GM12878 (cell line): ENCODE measurements around the gene CHTOP. TPM values are rescaled to one million over a fixed set of nuclear protein-coding genes. Genes with fewer than 3 reads are reported as not detected.

ENCODE experiments used
- ATAC-seq: fragments of 200-7000 bp; cut with Tn5 transposase; 3 replicates; pipeline ENCODE4 v1.9.1; 2020; ENCODE audit warnings: mild to moderate bottlenecking, moderate library complexity
- BruUV-seq: library from RNA; stranded (reverse); fragments of 400-500 nt; replicated peaks from 2 replicates; lab custom pipeline; 2021; lab: Mats Ljungman, UMichigan
- CTCF ChIA-PET: fragments of 300-600 bp; sonication (Branson Sonifier 250); formaldehyde crosslinking; extraction: SDS; loops from one replicate; lab custom pipeline; 2021; ENCODE audit warnings: inconsistent platforms; lab: Yijun Ruan, JAX
- POLR2A ChIA-PET: fragments of 350-600 bp; formaldehyde crosslinking; extraction: SDS; loops from one replicate; lab custom pipeline; 2021; ENCODE audit warnings: inconsistent platforms; lab: Charles Lee
- RAD21 ChIA-PET: fragments of 300-600 bp; sonication (Branson Sonifier 250); formaldehyde crosslinking; loops from one replicate; lab custom pipeline; 2023; ENCODE audit warnings: antibody characterized with exemption; ENCODE audit not compliant: unreplicated experiment; lab: Charles Lee
- SMC1A ChIA-PET: fragments of 300-600 bp; sonication (Branson Sonifier 250); formaldehyde crosslinking; loops from one replicate; lab custom pipeline; 2023; ENCODE audit not compliant: unreplicated experiment, uncharacterized antibody; lab: Charles Lee
- DNase-seq: peaks from one replicate; pipeline ENCODE4 v3.0.0-alpha.2; 2011; ENCODE audit warnings: low read depth, low spot score
- FAIRE-seq: peaks from 3 replicates; lab custom pipeline; 2011; peaks lifted over from hg19 to GRCh38; lab: Jason Lieb, UNC
- H2AFZ ChIP-seq: 2 replicates; pipeline ENCODE4 v1.6.0; 2011; ENCODE audit warnings: low read depth, low read length, control low read depth; ENCODE audit not compliant: control insufficient read depth
- H3K27ac ChIP-seq: 2 replicates; pipeline ENCODE4 v1.5.1; 2011; ENCODE audit warnings: control low read depth; ENCODE audit not compliant: control insufficient read depth, insufficient read depth
- H3K27me3 ChIP-seq, 2 experiments: replicated peaks in 1 of 2; 2 replicates each; pipeline versions ENCODE4 v1.6.0 to v1.6.1; 2011; ENCODE audit warnings: low read length in 1 of 2; ENCODE audit not compliant: control insufficient read depth in 2 of 2, insufficient read depth in 2 of 2
- H3K36me3 ChIP-seq, 2 experiments: 2 replicates each; pipeline ENCODE4 v1.5.1; 2011; ENCODE audit warnings: low read length in 1 of 2; ENCODE audit not compliant: control insufficient read depth in 2 of 2, insufficient read depth in 2 of 2
- H3K4me1 ChIP-seq: 2 replicates; pipeline ENCODE4 v1.6.1; 2011; ENCODE audit warnings: mild to moderate bottlenecking, low read length, moderate library complexity, mixed read lengths; ENCODE audit not compliant: control insufficient read depth, insufficient read depth
- H3K4me2 ChIP-seq: 2 replicates; pipeline ENCODE4 v1.6.0; 2011; ENCODE audit warnings: control low read depth; ENCODE audit not compliant: control insufficient read depth, insufficient read depth
- H3K4me3 ChIP-seq: fragments of 200-600 bp; sonication (generic); 2 replicates; pipeline ENCODE4 v1.5.1; 2016
- H3K79me2 ChIP-seq: 2 replicates; pipeline ENCODE4 v1.6.0; 2011; ENCODE audit warnings: low read length; ENCODE audit not compliant: control insufficient read depth, insufficient read depth
- H3K9ac ChIP-seq: 2 replicates; pipeline ENCODE4 v1.8.0; 2011; ENCODE audit warnings: low read length, control low read depth, mixed read lengths; ENCODE audit not compliant: control insufficient read depth, insufficient read depth
- H3K9me3 ChIP-seq: replicated peaks from 3 replicates; pipeline ENCODE4 v1.5.1; 2011; ENCODE audit warnings: mild to moderate bottlenecking, low read length; ENCODE audit not compliant: control insufficient read depth, insufficient read depth
- H4K20me1 ChIP-seq: 2 replicates; pipeline ENCODE4 v1.6.0; 2011; ENCODE audit not compliant: control insufficient read depth, insufficient read depth
- EGR1 ChIP-seq, 2 experiments: IDR thresholded peaks; 1 replicate in 1 of 2; 2 replicates in 1 of 2; pipeline ENCODE4 v1.6.1; 2011 to 2012; ENCODE audit warnings: low read depth in 2 of 2, low read length in 2 of 2, borderline replicate concordance in 1 of 2, mild to moderate bottlenecking in 1 of 2, moderate library complexity in 1 of 2
- GABPA ChIP-seq: IDR thresholded peaks from 2 replicates; pipeline ENCODE4 v1.6.1; 2014; ENCODE audit warnings: antibody characterized with exemption, low read depth, mild to moderate bottlenecking, inconsistent platforms
- HDAC2 ChIP-seq: fragments of 200-600 bp; sonication (generic); IDR thresholded peaks from 2 replicates; pipeline ENCODE4 v1.6.1; 2017
- MYC ChIP-seq: IDR thresholded peaks from 2 replicates; pipeline ENCODE4 v1.6.1; 2011; ENCODE audit warnings: mild to moderate bottlenecking, low read length, moderate library complexity, inconsistent platforms; ENCODE audit not compliant: insufficient read depth, insufficient replicate concordance, insufficient read length, severe bottlenecking
- PML ChIP-seq: IDR thresholded peaks from 2 replicates; pipeline ENCODE4 v1.6.1; 2012; ENCODE audit warnings: low read length, inconsistent platforms
- POLR2A ChIP-seq: IDR thresholded peaks from 2 replicates; pipeline ENCODE4 v1.6.1; 2011; ENCODE audit warnings: low read depth, mild to moderate bottlenecking, low read length
- SMAD5 ChIP-seq: IDR thresholded peaks from 2 replicates; pipeline ENCODE4 v1.6.1; 2016; ENCODE audit warnings: antibody characterized with exemption, low read depth
- ZBED1 ChIP-seq: IDR thresholded peaks from 2 replicates; pipeline ENCODE4 v1.6.1; 2016; ENCODE audit warnings: borderline replicate concordance
- ZNF207 ChIP-seq: fragments of 450-650 bp; IDR thresholded peaks from 2 replicates; pipeline ENCODE4 v1.6.1; 2014; ENCODE audit warnings: antibody characterized with exemption, mild to moderate bottlenecking, borderline replicate concordance
- WGBS: methylation state at CpG from one replicate; pipeline ENCODE4 v1.1.6; 2016; ENCODE audit warnings: low lambda C conversion rate; ENCODE audit not compliant: insufficient replicate concordance, insufficient coverage; ENCODE audit errors: missing lambda C conversion rate; 5-methylcytosine and 5-hydroxymethylcytosine counted together
- in situ Hi-C: fragments of 300-500 bp; cut with MboI; formaldehyde crosslinking; loops from 9 replicates; pipeline ENCODE4 v1.14.3; 2018; ENCODE audit warnings: mixed read lengths
- intact Hi-C: fragments of 100-400 bp; cut with micrococcal nuclease; formaldehyde crosslinking; loops from one replicate; pipeline ENCODE4 v1.14.2; 2022; ENCODE audit not compliant: unreplicated experiment
- polyA plus RNA-seq, 11 experiments: library from polyadenylated mRNA; depleted of rRNA in 4 of 11; unstranded in 6 of 11; stranded (reverse) in 5 of 11; fragments of >200 nt; fragmentation: Nextera tagmentation in 4 of 11; fragmentation: Illumina TruSeq in 1 of 11; extraction: Ambion mirVana in 4 of 11; extraction: Trizol in 1 of 11; gene quantifications; 1 replicate in 1 of 11; 2 replicates in 10 of 11; pipeline versions ENCODE4 v1.2.1 to v1.2.3, GENCODE V29; 2011 to 2016; ENCODE audit warnings: inconsistent platforms in 2 of 11, missing spikeins in 2 of 11, low read depth in 1 of 11
- total RNA-seq, 4 experiments: library from RNA; depleted of rRNA in 3 of 4; stranded (reverse); fragments of >200 nt in 3 of 4; fragmentation: Illumina TruSeq in 1 of 4; extraction: Trizol in 1 of 4; gene quantifications; 2 replicates each; pipeline versions ENCODE4 v1.2.1 to v1.2.3, GENCODE V29; 2013 to 2021
- TF ChIP-seq, protein P1 (sequence below): IDR thresholded peaks from 2 replicates; pipeline ENCODE4 v1.6.1; 2012; ENCODE audit warnings: low read depth, low read length, improper control_type of control experiment
- TF ChIP-seq, protein P2 (sequence below): fragments of 450-650 bp; IDR thresholded peaks from 2 replicates; pipeline ENCODE4 v1.6.1; 2017; ENCODE audit warnings: borderline replicate concordance

Gene CHTOP
- total and polyA plus RNA-seq, 10 of the 15 experiments (the other 5 are each of a cell fraction or from before 2014, with no cell fraction given): 8.4 to 93.8 (median 52.3) TPM

GRCh38 chr1:153659656-153660055 is 25.8 kb downstream of the CHTOP start:
- H3K9me3 ChIP-seq: no peaks in the 10 kb centered on the region
- POLR2A ChIA-PET: interaction anchor here (0.7 kb wide), 2 partner anchors 72 to 95 kb away, joined by 4 to 9 read pairs; no protein-coding TSS in a partner anchor
- in situ Hi-C loops: no loop called here
- peaks cover 13 to 30% of the 10 kb centered on the region in 2 experiments for H3K36me3 ChIP-seq
- TF ChIP-seq ZNF207 (no peak), GABPA (no peak)
- H3K27me3 ChIP-seq: no peaks in the 10 kb centered on the region
- no peak for ATAC-seq
- H3K4me2 ChIP-seq: peak overlapping the region; percentile 98
- no peaks in the 10 kb centered on the region for H4K20me1 ChIP-seq
- DNase-seq: no peak
- SMC1A ChIA-PET: interaction anchor here (0.6 to 4.5 kb wide), 3 partner anchors 25 to 87 kb away, joined by 3 to 24 read pairs (median 9); partner anchors contain the start of gene CHTOP
- H3K27ac ChIP-seq: no peak overlapping the region
- H3K4me3 ChIP-seq: peak overlapping the region; percentile 94
- peaks cover 6% of the 10 kb centered on the region; the same call in 1 of the 2 replicates for H3K4me1 ChIP-seq
- peaks cover 13% of the 10 kb centered on the region for H3K79me2 ChIP-seq
- RAD21 ChIA-PET: interaction anchor here (1.4 kb wide), 1 partner anchor 26 kb away, joined by 6 read pairs; the partner anchor contains the start of gene CHTOP
- H2AFZ ChIP-seq: no peak overlapping the region
- intact Hi-C loops: no loop called here
- BruUV-seq: no TSS peak
- H3K9ac ChIP-seq: no peak overlapping the region; the same call in 1 of the 2 replicates
- CTCF ChIA-PET: interaction anchor here (0.7 to 2.4 kb wide), 5 partner anchors 9 to 92 kb away, joined by 3 to 12 read pairs (median 5); no protein-coding TSS in a partner anchor
- WGBS: 84% methylated on average over 9 of the region's 9 CpGs
- FAIRE-seq: no peak

DNA sequence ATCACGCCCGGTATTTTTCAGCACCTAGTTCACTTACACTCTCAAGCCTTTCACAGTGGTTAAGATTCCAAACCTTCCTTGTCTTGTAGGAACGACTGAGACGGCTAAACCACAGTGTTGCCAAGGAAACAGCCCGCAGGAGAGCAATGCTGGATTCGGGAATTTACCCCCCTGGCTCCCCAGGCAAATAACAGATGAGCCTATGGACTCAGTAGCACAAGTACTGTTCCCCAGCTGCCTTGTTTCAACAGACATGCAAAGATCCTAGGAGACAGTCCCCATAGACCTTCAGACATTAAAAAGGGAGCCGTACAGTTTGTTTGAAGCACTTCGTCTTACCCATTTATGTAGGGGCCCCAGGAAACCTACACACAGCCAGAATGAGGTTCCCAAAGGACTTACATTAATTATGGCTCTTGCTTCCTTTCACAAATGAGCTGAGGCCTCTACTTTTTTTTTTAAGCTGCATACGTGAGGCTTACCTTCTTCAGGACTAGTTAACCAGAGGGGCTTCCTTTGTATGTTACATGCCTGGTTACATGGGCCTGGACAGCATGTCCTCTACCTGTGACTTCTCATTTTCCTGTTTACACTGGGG is 27.3 kb downstream of the CHTOP start:
- SMC1A ChIA-PET: interaction anchor here (0.5 to 4.5 kb wide), 3 partner anchors 69 to 316 kb away, joined by 3 to 24 read pairs (median 4); partner anchors contain the start of gene JTB
- 72% methylated on average over 9 of the region's 9 CpGs for WGBS
- Histone ChIP-seq H3K9ac (no peak overlapping the region), H3K4me1 (peaks cover 6% of the 10 kb centered on the region; the same call in 1 of the 2 replicates), H4K20me1 (no peaks in the 10 kb centered on the region), H3K36me3 (peaks cover 15 to 41% of the 10 kb centered on the region in 2 experiments), H3K4me3 (no peak overlapping the region), H3K4me2 (no peak overlapping the region), H3K27ac (no peak overlapping the region), H2AFZ (no peak overlapping the region), H3K9me3 (no peaks in the 10 kb centered on the region), H3K79me2 (peaks cover 13% of the 10 kb centered on the region), H3K27me3 (no peaks in the 10 kb centered on the region)
- ATAC-seq (no peak), FAIRE-seq (no peak), DNase-seq (no peak)
- TSS peak; percentile 49 for BruUV-seq
- intact Hi-C loops (no loop called here), in situ Hi-C loops (no loop called here)
- POLR2A ChIA-PET: interaction anchor here (0.8 kb wide), 1 partner anchor 14 kb away, joined by 3 read pairs; no protein-coding TSS in a partner anchor
- RAD21 ChIA-PET: no interaction called here
- CTCF ChIA-PET: no interaction called here
- peak; percentile 58 for TF ChIP-seq POLR2A
- TF ChIP-seq SMAD5: no peak
- no peak for TF ChIP-seq ZBED1
- TF ChIP-seq, protein P1, sequence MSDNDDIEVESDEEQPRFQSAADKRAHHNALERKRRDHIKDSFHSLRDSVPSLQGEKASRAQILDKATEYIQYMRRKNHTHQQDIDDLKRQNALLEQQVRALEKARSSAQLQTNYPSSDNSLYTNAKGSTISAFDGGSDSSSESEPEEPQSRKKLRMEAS: no peak
- TF ChIP-seq EGR1 (IDR thresholded peaks at IDR 0.05; ENCODE audit: borderline replicate concordance in 1 of 2, low read depth in 2 of 2, low read length in 2 of 2): no peak
- TF ChIP-seq, protein P2, sequence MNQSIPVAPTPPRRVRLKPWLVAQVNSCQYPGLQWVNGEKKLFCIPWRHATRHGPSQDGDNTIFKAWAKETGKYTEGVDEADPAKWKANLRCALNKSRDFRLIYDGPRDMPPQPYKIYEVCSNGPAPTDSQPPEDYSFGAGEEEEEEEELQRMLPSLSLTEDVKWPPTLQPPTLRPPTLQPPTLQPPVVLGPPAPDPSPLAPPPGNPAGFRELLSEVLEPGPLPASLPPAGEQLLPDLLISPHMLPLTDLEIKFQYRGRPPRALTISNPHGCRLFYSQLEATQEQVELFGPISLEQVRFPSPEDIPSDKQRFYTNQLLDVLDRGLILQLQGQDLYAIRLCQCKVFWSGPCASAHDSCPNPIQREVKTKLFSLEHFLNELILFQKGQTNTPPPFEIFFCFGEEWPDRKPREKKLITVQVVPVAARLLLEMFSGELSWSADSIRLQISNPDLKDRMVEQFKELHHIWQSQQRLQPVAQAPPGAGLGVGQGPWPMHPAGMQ: no peak
- peak; percentile 48; the same call in 1 of the 2 replicates for TF ChIP-seq PML
- TF ChIP-seq HDAC2: no peak
- no peak for TF ChIP-seq MYC
